Astrocyte of the spinal cord (primary cell): ENCODE measurements around the gene LPO.

Source experiments
- DNase-seq: peaks from one replicate; pipeline ENCODE4 v3.0.0; 2011; ENCODE audit warnings: low read depth, low spot score
- H3K4me3 ChIP-seq: 2 replicates; pipeline ENCODE4 v1.5.1; 2011; ENCODE audit warnings: low read depth, mild to moderate bottlenecking, low read length, moderate library complexity
- CTCF ChIP-seq: IDR thresholded peaks from 2 replicates; pipeline ENCODE4 v1.5.1; 2012; ENCODE audit warnings: low read depth, mild to moderate bottlenecking, low read length, inconsistent platforms
- in situ Hi-C: cut with HindIII; loops from 2 replicates; pipeline ENCODE4 v1.10.0; 2017; ENCODE audit warnings: low sequenced_read_pairs

Gene LPO

GRCh38 chr17:58250344-58251011 is 12.1 kb downstream of the LPO start:
- DNase-seq = no peak
- H3K4me3 ChIP-seq = no peak overlapping the region
- no peak for TF ChIP-seq CTCF
- in situ Hi-C loops = no loop called here

GRCh38 chr17:58252141-58252540 is 13.8 kb downstream of the LPO start:
- no peak for DNase-seq
- TF ChIP-seq CTCF = no peak
- in situ Hi-C loops = no loop called here
- H3K4me3 ChIP-seq = no peak overlapping the region

- in situ Hi-C loops = no loop called here
These were observed 14.7 kb downstream of the LPO start for GRCh38 chr17:58253082-58253481.

GRCh38 chr17:58254803-58255202 is 16.4 kb downstream of the LPO start:
- in situ Hi-C loops = no loop called here
- DNase-seq = no peak
- H3K4me3 ChIP-seq = no peak overlapping the region
- no peak for TF ChIP-seq CTCF

More at GRCh38 chr17:58253082-58253481, 14.7 kb downstream of the LPO start:
- H3K4me3 ChIP-seq = no peak overlapping the region
- DNase-seq = no peak
- no peak for TF ChIP-seq CTCF

- H3K4me3 ChIP-seq = no peak overlapping the region
- no peak for DNase-seq
- no peak for TF ChIP-seq CTCF
- in situ Hi-C loops = no loop called here
These were observed 23.8 kb downstream of the LPO start for GRCh38 chr17:58262149-58262548.

- in situ Hi-C loops = no loop called here
- no peak for TF ChIP-seq CTCF
- DNase-seq = no peak
- H3K4me3 ChIP-seq = no peak overlapping the region
These were observed 25.4 kb downstream of the LPO start for GRCh38 chr17:58263773-58264172.
